IPS-20b (cell line): ENCODE results near the gene TEX14.

Experiments
- H3K27ac ChIP-seq: one replicate; pipeline ENCODE4 v1.5.1; 2013; ENCODE audit warnings: low read length
- H3K27me3 ChIP-seq: 2 replicates; pipeline ENCODE4 v1.6.1; 2013; ENCODE audit warnings: mild to moderate bottlenecking, low read length, inconsistent platforms; ENCODE audit not compliant: insufficient read depth
- H3K36me3 ChIP-seq: 2 replicates; pipeline ENCODE4 v1.6.1; 2013; ENCODE audit warnings: low read depth, mild to moderate bottlenecking, inconsistent platforms, low read length, moderate library complexity; ENCODE audit not compliant: insufficient read depth
- H3K4me1 ChIP-seq: 2 replicates; pipeline ENCODE4 v1.6.1; 2013; ENCODE audit warnings: mild to moderate bottlenecking, control low read depth, inconsistent platforms, low read length, moderate library complexity; ENCODE audit not compliant: insufficient read depth
- H3K4me3 ChIP-seq: 2 replicates; pipeline ENCODE4 v1.5.1; 2013; ENCODE audit warnings: mild to moderate bottlenecking, low read length, inconsistent platforms
- H3K9ac ChIP-seq: 2 replicates; pipeline ENCODE4 v1.6.1; 2013; ENCODE audit warnings: low read depth, mild to moderate bottlenecking, inconsistent platforms, low read length, moderate library complexity
- H3K9me3 ChIP-seq: 2 replicates; pipeline ENCODE4 v1.6.1; 2013; ENCODE audit warnings: mild to moderate bottlenecking, low read depth, low read length, inconsistent platforms; ENCODE audit not compliant: insufficient read depth

TEX14 gene

GRCh38 chr17:58691701-58692238, at the start of gene TEX14:
TEX14 (minus strand) TSS chr17:58692045; CDS start chr17:58652001, 40,044 bp downstream.
- Histone ChIP-seq H3K36me3 (0 out of 2 replicates have a peak, but pooled peaks cover 6% of the 10 kb centered on the region), H3K9me3 (no peaks in the 10 kb centered on the region), H3K27ac (no peak within 1 kb of the TSS), H3K27me3 (no peaks in the 10 kb centered on the region; the same call in 1 of the 2 replicates), H3K4me3 (peak within 1 kb of the TSS; percentile 68), H3K9ac (peak within 1 kb of the TSS; percentile 66), H3K4me1 (no peaks in the 10 kb centered on the region)

GRCh38 chr17:58741121-58741625, 49.3 kb upstream of the TEX14 start:
- H3K36me3 ChIP-seq = no peaks in the 10 kb centered on the region

GRCh38 chr17:58734811-58735210, 43.0 kb upstream of the TEX14 start:
- H3K4me3 ChIP-seq = no peak overlapping the region
- H3K9ac ChIP-seq = no peak overlapping the region
- H3K9me3 ChIP-seq = no peaks in the 10 kb centered on the region
- H3K36me3 ChIP-seq = no peaks in the 10 kb centered on the region
- H3K27ac ChIP-seq = no peak overlapping the region
- no peaks in the 10 kb centered on the region for H3K4me1 ChIP-seq
- no peaks in the 10 kb centered on the region for H3K27me3 ChIP-seq

More at GRCh38 chr17:58741121-58741625, 49.3 kb upstream of the TEX14 start:
- Histone ChIP-seq H3K9me3 (no peaks in the 10 kb centered on the region), H3K4me3 (no peak overlapping the region), H3K27ac (no peak overlapping the region), H3K27me3 (no peaks in the 10 kb centered on the region), H3K4me1 (no peaks in the 10 kb centered on the region), H3K9ac (no peak overlapping the region)

GRCh38 chr17:58734040-58734439, 42.2 kb upstream of the TEX14 start:
- no peak overlapping the region for H3K27ac ChIP-seq
- H3K9ac ChIP-seq = no peak overlapping the region
- no peak overlapping the region for H3K4me3 ChIP-seq
- no peaks in the 10 kb centered on the region for H3K27me3 ChIP-seq
- H3K9me3 ChIP-seq = no peaks in the 10 kb centered on the region
- no peaks in the 10 kb centered on the region for H3K36me3 ChIP-seq
- no peaks in the 10 kb centered on the region for H3K4me1 ChIP-seq

GRCh38 chr17:58730937-58731336, 39.1 kb upstream of the TEX14 start:
- H3K4me3 ChIP-seq = no peak overlapping the region
- H3K36me3 ChIP-seq = no peaks in the 10 kb centered on the region

GRCh38 chr17:58728798-58729197, 37.0 kb upstream of the TEX14 start:
- no peak overlapping the region for H3K9ac ChIP-seq
- H3K4me1 ChIP-seq = no peaks in the 10 kb centered on the region
- no peak overlapping the region for H3K4me3 ChIP-seq
- no peaks in the 10 kb centered on the region for H3K36me3 ChIP-seq
- H3K27ac ChIP-seq = no peak overlapping the region
- H3K27me3 ChIP-seq = no peaks in the 10 kb centered on the region
- H3K9me3 ChIP-seq = no peaks in the 10 kb centered on the region

More at GRCh38 chr17:58730937-58731336, 39.1 kb upstream of the TEX14 start:
- Histone ChIP-seq H3K9ac (no peak overlapping the region), H3K27ac (no peak overlapping the region), H3K4me1 (no peaks in the 10 kb centered on the region), H3K9me3 (no peaks in the 10 kb centered on the region), H3K27me3 (no peaks in the 10 kb centered on the region)

- no peaks in the 10 kb centered on the region for H3K27me3 ChIP-seq
- no peaks in the 10 kb centered on the region for H3K4me1 ChIP-seq
- no peaks in the 10 kb centered on the region for H3K9me3 ChIP-seq
- H3K27ac ChIP-seq = no peak overlapping the region
- H3K4me3 ChIP-seq = no peak overlapping the region
- no peak overlapping the region for H3K9ac ChIP-seq
- H3K36me3 ChIP-seq = no peaks in the 10 kb centered on the region; the same call in 1 of the 2 replicates
These were observed 30.9 kb upstream of the TEX14 start for GRCh38 chr17:58722696-58723095.

- Histone ChIP-seq H3K4me1 (no peaks in the 10 kb centered on the region), H3K27ac (no peak overlapping the region), H3K4me3 (no peak overlapping the region), H3K9ac (no peak overlapping the region), H3K36me3 (no peaks in the 10 kb centered on the region; the same call in 1 of the 2 replicates), H3K27me3 (no peaks in the 10 kb centered on the region), H3K9me3 (no peaks in the 10 kb centered on the region)
These were observed 30.4 kb upstream of the TEX14 start for GRCh38 chr17:58722274-58722673.

GRCh38 chr17:58710948-58711552, 19.2 kb upstream of the TEX14 start:
- Histone ChIP-seq H3K4me3 (no peak overlapping the region), H3K27ac (no peak overlapping the region), H3K9me3 (no peaks in the 10 kb centered on the region), H3K36me3 (no peaks in the 10 kb centered on the region), H3K27me3 (no peaks in the 10 kb centered on the region), H3K4me1 (no peaks in the 10 kb centered on the region), H3K9ac (no peak overlapping the region)

GRCh38 chr17:58706351-58707140, 14.7 kb upstream of the TEX14 start:
- H3K4me1 ChIP-seq = no peaks in the 10 kb centered on the region
- H3K4me3 ChIP-seq = no peak overlapping the region
- no peaks in the 10 kb centered on the region for H3K9me3 ChIP-seq
- H3K27me3 ChIP-seq = no peaks in the 10 kb centered on the region
- H3K27ac ChIP-seq = no peak overlapping the region
- H3K9ac ChIP-seq = no peak overlapping the region
- peaks cover 4% of the 10 kb centered on the region; the same call in 1 of the 2 replicates for H3K36me3 ChIP-seq

- Histone ChIP-seq H3K27me3 (no peaks in the 10 kb centered on the region), H3K4me3 (no peak overlapping the region), H3K9ac (no peak overlapping the region), H3K27ac (no peak overlapping the region), H3K36me3 (peaks cover 11% of the 10 kb centered on the region), H3K9me3 (no peaks in the 10 kb centered on the region), H3K4me1 (no peaks in the 10 kb centered on the region)
These were observed 12.1 kb upstream of the TEX14 start for GRCh38 chr17:58703916-58704286.
